ENCODE measurements around the gene RAB36.
A peak's percentile ranks its signal among the peaks of the same experiment; 100 is the strongest.

RAB36 gene

DNA sequence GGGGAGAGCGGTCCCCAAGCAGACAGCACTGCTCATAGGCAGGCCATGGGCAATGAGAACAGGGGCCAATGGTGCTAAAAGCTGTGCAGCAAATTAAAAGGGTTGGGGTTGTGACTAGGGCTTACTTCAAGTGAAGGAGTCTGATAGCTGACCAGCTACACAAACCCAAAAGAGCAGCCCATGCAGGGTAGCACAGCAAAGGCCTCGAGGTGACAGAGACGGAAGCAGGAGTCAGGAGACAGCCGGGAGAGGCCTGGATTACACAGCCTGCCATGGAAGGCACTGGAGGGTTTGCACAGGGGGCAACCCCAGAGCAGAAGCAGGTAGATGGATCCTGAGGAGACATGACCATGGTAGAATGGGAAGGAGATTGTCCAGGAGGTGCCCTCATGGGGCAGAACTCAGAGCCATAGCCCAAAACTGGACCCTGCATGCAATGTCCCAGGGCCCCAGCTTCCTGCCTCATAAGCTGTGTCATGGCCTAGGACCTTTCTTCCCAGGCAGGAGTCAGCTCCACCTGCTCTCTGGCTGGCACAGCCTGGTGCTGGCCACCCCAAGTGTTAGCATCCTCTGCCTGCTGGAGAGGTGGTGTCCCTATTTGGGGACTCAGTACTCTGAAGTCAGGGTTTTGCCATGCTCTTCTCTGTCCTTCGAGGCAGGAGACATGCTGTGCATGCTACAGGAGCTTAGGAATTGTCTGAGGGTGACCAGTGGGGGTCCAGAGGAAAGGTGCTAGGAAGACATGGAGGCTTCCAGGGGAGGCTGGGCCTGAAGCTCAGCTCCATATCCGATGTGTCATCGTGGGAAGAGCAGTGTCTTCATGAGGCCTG is 36.8 kb upstream of the RAB36 start:
- ATAC-seq, result no peak

DNA sequence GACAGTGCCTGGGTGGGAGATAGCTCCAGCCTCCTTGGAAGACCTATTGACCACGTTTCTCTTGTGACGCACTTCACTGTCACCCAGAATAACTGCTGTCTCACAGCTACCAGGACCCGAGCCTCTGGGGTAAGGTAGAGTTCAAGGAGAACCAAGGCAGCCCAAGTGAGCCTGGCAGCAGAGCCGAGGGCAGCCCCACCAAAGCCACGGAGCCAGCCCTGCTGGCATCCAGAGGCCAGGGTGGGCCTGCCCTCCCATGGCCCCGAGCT is 36.3 kb upstream of the RAB36 start:
- no peak for ATAC-seq

DNA sequence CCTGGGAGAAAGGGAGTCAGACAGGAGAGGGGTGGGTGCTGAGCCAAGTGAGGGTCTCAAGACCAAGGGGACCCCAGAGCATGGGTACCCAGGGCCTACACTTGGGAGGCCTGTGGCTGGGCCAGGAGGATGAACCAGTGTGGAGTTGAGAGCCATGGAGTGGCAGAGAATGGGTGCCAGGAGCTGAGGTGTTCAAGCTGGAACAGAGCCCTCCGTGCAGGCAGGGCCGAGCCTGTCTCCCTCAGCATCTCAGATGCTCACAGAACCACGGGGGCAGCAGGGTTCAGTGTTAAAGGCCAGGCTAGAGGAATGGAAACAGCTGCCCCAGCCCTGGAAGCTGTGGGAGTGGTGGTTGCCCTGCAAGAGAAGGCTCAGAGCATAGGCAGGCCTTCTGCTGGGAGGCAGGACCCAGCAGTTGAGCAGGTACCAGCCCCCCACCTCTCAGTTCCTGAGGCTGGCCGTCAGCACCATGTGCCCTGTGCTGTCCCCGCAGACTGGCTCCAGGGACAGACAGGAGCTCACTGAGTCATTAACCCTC is 35.8 kb upstream of the RAB36 start:
- no peak for ATAC-seq

DNA sequence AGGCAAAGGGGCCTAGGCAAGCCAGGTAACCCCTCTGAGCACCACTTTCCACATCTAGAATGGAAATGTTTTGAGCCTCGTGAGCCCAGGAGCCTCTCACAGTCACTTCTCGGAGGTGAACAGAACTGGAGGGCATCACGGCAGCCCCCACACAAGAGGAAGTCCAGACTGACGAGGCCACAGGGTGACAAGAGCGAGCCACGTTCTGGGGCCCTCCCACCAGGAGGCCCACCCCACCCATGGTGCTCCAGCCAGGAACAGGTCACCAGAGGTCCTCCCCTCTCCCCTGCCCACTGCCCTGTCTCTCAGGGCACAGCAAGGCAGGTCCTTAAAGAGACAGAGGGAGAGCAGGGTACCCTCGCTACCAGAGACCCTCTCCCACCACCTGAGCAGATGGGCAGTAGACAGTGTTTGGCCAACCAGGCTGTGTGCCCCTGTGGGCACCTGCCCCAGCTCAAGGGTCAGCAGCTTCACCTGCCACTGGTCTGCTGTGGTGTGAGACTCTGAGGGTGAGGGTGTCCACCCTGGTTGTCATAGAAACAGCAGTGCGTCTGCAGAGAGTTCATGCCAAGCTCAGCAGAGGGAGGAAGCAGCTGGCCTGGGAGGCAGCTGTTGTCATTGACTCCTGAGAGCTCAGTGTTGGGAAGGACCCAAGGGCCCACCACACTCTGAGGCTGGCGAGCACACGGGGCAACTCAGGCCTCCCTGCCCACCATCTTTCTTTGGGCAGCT is 34.9 kb upstream of the RAB36 start:
- no peak for ATAC-seq

DNA sequence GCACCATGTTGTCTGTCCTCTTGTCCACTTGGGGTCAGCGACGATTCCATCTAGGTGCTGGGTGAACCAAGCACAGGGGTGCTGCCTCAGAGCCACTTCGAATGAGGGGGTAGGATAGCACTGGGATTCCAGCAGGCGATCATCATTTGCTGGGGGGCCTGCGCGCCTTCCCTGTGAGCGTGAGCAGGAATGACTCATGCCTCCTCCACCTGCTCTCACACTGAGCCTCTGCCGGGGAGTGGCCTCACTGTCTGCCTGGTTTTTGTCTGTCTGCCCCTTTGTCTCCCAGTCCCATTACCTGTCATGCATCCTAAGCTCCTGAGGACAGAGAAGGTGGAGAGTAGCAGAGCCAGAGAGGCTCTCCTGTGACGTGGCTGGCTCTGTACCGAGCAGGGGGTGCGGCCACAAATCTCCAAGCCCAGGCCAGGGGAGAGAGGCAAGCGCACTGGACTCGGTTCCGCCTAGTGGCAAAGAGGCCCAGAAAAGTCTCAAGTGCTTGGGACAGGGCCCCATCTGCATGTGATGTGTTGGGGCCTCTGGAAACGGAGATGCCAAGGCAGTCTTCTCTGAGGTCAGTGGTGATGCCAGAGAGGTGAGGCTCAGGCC is 34.3 kb upstream of the RAB36 start:
- ATAC-seq, result no peak

DNA sequence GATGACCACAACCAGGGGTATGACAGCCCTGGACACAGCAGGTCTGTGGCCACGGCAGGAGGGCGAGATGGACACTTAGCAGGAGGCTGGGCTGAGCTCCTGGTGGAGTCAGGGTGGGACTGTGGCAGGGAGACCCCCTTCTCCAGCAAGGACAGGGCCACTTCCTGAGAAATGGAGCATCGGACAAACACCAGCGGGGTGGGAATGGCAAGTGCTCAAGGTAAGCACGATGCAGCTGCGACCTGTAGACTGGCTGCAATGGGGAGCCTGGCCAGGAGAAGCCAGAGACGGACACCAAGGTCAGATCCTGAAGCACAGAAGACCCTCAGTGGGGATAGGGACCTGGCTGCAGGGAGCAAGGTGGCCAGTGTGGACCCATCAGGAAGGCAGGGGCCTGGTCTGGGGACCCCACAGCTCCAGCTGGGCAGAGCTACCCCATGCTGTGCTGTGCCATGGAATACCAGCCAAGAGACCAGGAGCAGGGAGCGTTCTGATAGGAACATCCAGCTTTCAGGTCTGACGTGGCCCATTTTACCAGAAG is 32.7 kb upstream of the RAB36 start:
- no peak for ATAC-seq

DNA sequence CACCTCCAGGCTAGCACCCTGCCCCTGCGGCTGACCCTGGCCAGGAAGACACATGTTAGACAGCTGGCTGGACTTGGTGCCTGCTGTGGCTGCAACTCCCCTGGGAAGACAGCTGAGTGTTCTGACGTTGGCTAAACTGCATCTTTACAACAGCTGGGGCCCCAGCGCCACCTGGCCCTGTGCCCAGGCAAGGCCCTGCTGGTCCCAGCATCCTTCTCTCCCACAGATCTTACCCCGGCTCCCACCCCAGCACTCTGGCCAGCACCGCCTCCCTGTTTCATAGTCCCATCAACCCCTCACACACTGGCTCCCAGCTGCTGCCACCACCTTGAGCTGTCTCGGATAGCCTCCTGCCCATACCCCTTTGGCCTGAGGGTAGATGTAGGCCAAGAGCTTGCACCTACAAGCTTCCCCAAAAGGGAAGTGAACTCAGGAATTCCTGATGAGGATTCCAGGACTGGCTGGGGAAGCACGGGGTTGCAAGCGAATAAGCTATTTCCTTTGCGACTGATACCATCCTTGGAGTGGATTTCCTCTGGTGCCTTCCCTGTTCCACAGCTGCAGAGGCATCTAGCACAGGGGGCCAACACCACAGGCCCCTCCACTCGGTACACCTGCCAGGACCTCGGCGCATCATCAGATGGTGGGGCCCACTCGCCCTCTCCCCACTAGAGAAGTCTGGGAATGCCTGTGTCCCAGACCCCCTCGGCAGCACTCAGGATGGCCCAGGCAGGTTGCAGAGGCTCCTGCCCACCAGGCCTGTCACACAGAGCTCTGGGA is 32.0 kb upstream of the RAB36 start:
- ATAC-seq, result no peak

DNA sequence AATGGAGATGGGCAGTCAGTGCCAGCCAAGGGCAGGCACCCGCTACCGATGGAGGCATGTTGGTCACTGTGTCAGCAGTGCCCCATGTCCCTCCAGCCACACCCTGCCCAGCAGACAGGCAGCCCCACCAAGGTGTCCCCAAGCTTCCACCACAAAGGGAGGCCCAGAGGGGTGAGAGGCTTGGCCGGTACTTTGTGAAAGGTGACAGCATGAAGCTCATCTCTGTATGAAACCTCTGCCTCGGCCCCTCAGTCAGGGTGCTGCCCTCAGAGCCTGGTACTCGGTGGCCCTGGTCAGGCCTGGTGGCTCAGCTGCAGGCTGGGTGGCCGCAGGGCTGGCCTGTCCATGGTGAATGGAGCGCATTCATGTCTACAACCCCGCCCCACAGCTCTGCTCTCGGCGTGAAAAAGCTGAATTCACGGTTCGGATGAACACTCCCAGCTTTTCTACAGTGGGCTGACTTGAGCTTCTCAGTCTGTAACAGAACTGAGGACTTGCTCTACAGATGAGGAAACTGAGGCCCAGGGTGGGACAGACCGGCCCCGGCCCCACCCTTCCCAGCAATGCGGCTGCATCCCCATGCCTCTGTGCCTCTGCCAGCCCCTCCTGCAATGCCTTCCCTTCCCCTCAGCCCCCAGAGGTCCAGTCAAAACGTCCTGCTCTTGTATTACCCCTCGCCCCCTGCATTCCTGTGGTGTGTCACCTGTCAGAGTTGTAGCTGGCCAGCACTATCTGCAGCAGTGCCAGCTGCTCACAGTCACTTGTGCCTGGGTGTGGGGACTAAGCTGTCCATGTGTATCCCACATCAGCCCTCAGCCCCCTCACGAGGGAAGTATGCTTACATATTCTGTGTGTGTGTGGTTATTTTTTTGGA is 31.2 kb upstream of the RAB36 start:
- ATAC-seq, result no peak

DNA sequence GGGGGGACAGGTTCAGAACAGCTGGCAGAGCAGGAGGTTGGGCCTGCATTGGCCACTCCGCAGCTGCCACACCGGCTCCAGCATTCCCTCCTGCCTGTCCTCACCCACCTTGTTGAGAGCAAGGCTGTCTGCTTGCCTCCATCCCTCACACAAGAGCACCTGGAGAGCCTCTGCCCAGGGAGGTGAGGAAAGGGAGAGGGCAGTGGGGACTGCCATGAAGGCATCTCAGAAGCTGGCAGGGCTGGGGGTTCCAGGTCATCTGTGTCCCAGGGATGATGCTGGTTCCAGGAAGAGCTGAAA is 30.6 kb upstream of the RAB36 start:
- ATAC-seq, result no peak

DNA sequence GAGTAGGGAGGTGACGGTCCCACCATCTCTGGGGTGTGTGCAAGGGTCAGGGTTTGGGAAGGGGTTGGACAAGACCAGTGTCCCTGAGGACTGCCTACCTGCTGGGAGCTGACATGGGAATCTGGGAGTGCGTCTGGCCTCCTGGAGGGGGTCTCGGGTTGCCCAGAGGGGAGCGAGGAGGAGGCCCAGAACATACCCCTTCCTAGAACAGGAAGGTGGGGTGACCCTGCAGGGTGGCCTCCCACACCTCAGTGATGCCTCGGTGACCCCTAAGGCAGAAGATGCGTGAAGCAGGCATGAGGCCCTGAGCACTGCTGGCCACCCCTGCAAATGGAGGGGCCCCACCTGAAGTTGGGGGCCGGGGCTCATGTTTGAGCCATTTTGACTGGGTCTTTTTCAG is 29.9 kb upstream of the RAB36 start:
- ATAC-seq, result no peak

DNA sequence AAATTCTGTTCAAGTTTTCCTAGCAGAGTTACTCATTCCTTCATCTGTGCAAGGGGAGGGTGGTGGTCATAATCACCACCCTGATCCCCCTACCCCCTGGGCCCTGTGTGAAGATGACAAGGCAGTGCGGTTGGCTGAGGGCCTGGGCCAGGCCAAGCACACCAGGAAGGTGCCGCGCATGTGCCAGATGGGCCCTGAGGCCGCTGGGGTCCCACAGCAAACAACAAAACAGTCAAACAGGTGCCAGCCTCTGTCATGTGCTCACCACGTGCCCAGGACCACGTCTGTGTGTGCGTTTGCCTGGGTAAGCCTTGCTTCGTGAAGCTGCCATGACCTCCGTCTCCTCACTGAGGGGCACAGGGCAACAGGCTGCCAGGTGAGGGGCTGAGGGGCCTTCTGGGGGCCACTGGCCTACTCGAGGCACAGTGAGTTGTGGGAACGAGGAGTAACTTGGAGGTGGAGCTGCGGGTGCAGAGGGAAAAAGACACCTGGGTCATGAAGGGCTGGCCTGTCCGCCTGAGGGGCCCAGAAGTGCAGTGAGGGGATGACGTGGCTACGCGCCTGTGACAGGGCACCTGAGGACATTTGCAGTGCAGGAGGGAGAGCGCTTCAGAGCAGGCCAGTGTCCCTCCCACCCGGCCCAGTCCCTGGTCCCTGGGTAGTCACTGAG is 29.3 kb upstream of the RAB36 start:
- no peak for ATAC-seq

DNA sequence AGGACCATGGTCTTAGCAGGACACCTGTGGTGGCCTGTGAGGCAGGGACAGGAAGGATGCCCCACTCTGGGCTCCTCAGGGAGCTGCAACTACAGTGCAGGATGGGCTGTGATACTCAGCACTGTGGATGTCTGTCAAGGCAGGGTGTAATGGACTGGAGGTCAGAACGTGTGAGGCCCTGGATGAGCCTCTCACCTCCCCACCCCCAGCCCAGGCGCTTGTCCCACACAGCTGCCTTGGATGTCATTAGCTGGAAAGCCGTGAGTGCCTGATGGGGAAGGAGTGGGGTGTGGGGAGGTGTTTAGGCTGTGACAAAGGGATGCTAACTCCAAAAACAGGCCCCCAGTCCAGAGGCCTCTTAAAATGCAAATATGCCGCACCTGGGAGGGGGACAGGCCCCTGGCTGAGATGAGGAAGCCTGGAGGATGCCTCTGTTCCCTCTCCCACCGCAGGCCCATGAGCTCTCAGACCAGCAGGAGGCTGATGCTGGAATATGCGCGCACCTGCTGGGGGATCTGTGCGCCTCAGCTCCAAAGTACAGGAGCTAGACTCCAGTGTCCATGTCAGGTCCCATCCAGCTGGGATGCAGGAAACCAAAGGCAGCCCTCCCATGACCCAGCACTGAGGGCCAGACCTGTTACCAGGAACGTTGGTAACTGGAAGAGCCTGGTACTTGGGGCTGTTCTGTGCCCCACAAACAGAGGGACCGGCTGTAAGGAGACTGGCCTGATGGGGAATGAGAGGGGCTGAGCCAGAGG is 28.6 kb upstream of the RAB36 start:
- no peak for ATAC-seq

DNA sequence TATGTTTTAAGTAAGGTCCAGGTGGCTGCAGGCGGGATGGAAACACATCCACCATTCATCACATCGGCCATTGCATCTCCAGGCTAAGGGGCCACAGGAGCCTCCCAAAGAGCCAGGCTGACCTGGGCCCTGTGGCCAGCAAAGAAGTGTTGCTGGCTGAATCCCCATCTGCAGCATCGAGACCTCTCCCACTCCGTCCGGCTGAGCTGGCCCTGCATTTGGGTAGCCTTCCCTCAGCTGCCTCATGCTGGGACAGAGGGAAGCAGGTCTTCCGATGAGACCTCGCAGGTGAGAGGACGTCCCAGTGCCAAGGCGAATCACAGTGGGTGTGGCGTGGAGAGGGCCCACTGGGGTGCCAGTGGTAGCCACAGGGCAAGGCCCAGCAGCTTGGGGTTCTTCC is 28.0 kb upstream of the RAB36 start:
- no peak for ATAC-seq

DNA sequence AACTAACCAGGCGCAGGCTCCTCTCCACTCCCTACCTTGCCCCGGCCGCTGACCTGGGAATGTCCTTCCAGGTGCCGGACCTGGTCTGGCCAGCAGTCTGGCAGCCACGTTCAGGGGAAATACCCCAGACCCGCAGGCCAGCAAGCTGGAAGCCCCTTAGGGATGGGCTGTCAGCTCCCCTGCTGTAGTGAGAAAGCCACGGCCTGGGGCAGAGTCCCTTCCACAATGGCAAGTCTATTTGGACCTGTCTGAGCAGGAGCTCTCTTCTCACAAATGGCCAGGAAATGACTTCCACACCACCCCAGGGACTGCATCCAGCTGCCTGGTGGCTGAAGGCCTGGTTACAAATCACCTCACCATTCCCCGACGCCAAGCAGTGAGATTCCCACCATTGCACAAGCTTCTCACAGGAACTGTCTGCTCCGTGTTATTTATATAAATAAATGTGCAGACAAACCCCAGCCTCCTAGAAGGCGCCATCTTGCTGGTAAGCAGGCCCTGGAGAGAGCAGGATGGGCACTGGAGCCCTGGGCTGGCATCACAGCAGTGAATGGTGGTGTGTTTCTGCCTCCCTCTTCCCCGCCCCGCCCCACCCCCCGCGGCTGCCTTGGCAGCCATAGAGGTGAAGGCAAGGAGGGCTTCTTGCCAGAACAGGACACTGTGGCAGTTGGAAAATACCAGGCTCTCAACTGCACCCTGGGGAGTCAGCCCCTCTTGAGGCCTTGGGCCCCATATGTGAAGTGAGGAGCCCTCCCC is 27.2 kb upstream of the RAB36 start:
- ATAC-seq, result no peak

DNA sequence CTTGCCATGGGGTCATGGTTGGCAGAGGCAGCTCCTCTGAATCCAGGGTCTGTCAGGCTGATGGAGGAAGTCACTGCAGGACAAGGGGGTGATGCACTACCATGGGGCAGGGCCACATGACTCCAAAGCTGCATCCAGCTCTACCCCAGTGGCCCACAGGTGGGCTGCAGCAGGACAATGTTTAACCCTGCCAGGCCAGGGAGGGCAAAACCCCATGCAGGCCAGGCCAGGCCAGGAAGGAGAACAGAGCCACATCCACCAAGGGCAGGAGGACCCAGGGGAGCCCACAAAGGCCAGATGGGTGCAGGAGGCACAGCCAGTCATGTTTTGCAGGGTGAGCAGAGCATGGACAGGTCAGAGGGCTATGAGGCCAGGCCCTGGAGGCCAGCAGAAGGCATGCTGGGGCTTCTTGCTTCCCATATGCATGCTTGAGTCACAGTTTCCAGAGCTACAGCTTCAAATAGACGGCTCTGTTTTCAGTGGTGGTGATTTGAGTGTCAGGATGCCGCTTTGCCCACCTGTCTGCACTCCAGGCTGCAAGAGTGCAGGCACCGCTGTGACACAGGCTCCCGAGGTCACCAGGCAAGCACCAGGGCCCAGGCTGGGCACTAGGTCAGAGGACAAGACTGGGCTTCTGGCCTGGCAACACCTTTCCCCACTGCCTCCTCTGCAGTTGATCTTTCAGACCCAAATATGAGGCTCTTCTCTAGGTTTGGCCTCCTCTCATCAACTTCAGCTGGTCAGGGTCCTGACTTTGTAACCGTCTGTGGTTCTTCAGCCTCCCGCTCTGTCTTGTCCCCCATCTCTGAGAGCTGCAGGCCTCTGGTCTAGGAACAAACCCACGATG is 26.4 kb upstream of the RAB36 start:
- no peak for ATAC-seq

DNA sequence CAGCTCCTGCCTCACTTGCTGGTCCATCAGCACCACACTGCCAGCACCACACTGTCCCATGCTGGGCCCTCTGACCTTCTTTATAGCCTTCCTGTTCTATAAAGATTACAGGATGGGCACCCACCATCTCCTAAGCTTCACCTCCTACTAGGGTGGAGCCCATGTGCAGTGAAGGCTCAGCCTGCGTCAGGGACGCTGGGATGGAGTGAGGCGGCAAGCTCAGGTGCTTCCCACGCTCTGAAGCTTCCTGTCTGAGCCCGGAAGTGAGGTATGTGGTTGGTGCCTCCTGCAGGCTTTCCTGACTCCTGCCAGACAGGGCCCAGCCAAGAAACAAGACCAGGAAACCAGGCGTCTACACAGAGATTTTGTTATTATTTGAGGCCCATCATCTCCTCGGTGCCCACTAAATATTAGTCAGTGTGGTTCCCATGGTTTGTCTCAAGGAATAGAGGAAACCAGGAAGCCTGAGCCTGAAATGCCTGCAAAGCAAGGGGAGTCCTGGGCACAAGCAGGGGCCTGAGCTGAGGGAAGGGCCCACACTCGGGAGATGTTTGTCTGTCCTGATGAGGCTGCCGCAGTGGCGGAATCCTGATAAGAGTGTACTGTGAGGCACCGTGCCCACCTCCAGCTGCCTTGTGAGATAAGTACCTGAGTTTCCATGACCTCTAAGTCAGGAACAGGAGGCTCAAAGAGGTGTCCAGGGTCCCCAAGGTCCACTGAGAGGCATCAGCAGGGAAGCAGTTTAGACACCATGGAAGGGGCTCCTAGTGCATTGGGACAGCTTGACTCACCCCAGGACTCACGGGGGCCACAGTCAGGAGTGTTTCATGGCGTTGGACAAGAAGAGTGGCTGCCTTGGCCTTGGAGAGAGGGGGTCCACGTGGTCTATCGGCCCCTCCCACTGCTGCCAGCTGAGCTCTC is 25.5 kb upstream of the RAB36 start:
- ATAC-seq, result peak; percentile 90 to 93

DNA sequence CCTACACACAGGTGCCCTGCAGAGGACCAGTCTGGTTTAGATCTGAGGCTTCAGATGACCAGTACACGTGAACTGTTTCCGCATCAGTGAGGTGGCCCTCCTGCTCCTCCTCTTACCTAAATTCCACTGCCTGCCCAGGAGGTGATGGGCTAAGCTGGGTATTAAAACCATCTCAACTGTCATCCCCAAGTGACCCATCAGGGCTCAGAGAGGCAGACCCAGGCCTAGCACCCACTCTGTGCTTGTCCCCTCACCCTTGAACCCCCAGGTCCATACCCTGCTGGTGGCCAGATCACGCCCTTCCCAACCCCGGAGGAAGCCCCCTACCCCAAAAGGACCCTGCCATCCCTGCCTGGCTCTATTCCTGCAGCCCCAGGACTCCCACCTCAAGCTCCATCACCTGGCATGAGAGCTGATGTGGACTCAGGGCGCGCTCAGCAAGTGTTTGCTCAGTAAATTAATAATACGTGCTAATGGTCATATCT is 24.8 kb upstream of the RAB36 start:
- ATAC-seq, result no peak

DNA sequence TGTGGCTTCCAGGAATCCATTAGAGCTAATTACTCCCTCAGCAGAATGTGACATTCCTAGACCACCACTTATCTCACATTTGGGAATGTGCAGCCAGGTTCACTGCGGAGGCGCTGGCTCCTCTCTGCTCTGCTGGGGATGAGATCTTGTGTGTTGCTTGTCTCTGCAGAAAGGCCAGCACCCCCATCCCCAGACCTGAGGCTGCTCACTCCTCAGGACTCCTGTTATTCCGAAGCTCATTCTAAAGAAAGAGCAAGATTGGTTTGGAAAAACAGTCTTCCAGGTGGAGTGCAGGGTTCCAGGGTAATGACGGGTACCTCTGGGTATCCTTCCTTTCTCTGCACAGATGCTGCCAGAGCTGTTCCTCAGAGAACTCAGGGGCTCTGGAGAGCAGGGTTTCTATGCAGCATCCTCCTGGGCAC is 24.3 kb upstream of the RAB36 start:
- ATAC-seq, result no peak

All from activated CD4-positive, CD25-positive, alpha-beta regulatory T cell treated with anti-CD3 and anti-CD28 coated beads, Interleukin-2, amount 50 U/mL, for 24 hours (primary cell).